Endothelial cell of umbilical vein (primary cell): ENCODE measurements around the gene STX11. TPM values are rescaled to one million over a fixed set of nuclear protein-coding genes. Genes with fewer than 3 reads are reported as not detected.
"Not testable (repeated sequence)": the region's sequence is repeated elsewhere in the genome, so short reads cannot be mapped to it uniquely, and the experiment has no call there.

ENCODE experiments used
- BruUV-seq: library from RNA; stranded (reverse); fragments of 400-500 nt; replicated peaks from 2 replicates; lab custom pipeline; 2021; lab: Mats Ljungman, UMichigan
- CTCF ChIA-PET: fragments of 300-600, 350-600 bp; sonication (Branson Sonifier 250); formaldehyde crosslinking; loops from one replicate; lab custom pipeline; 2021; ENCODE audit warnings: antibody characterized with exemption, inconsistent platforms; lab: Charles Lee
- POLR2A ChIA-PET: fragments of 300-600, 350-600 bp; sonication (Branson Sonifier 250); formaldehyde crosslinking; loops from one replicate; lab custom pipeline; 2021; ENCODE audit warnings: antibody characterized with exemption, inconsistent platforms; lab: Charles Lee
- DNase-seq: peaks from one replicate; pipeline ENCODE4 v3.0.0-alpha.2; 2011; ENCODE audit warnings: low read depth, low spot score
- FAIRE-seq: peaks from 2 replicates; lab custom pipeline; 2011; peaks lifted over from hg19 to GRCh38; lab: Jason Lieb, UNC
- H2AFZ ChIP-seq: 2 replicates; pipeline ENCODE4 v1.6.0; 2012; ENCODE audit warnings: low read depth, low read length, control low read depth, inconsistent platforms
- H3K27ac ChIP-seq: 2 replicates; pipeline ENCODE4 v1.5.1; 2011; ENCODE audit warnings: low read depth, mild to moderate bottlenecking, control low read depth, low read length, moderate library complexity; ENCODE audit not compliant: insufficient read depth
- H3K27me3 ChIP-seq, 2 experiments: 2 replicates each; pipeline versions ENCODE4 v1.6.0 to v1.6.1; 2011; ENCODE audit warnings: low read length in 2 of 2, mixed read lengths in 1 of 2; ENCODE audit not compliant: control insufficient read depth in 2 of 2, insufficient read depth in 2 of 2
- H3K36me3 ChIP-seq, 2 experiments: 2 replicates in 1 of 2; 3 replicates in 1 of 2; pipeline ENCODE4 v1.5.1; 2011; ENCODE audit warnings: low read length in 2 of 2, mild to moderate bottlenecking in 1 of 2, moderate library complexity in 1 of 2; ENCODE audit not compliant: control insufficient read depth in 2 of 2, insufficient read depth in 2 of 2; ENCODE audit errors: extremely low read depth in 1 of 2
- H3K4me1 ChIP-seq: 3 replicates; pipeline ENCODE4 v1.5.1; 2011; ENCODE audit warnings: mild to moderate bottlenecking, low read length; ENCODE audit not compliant: control insufficient read depth, insufficient read depth; ENCODE audit errors: extremely low read depth
- H3K4me2 ChIP-seq: 2 replicates; pipeline ENCODE4 v1.6.1; 2011; ENCODE audit warnings: low read length, control low read depth, mixed read lengths; ENCODE audit not compliant: insufficient read depth
- H3K4me3 ChIP-seq, 3 experiments: fragments of 200-600 bp in 1 of 3; sonication (generic), shearing (Covaris generic) in 1 of 3; replicated peaks in 1 of 3; 2 replicates each; pipeline ENCODE4 v1.5.1; 2011 to 2016; ENCODE audit warnings: control low read depth in 3 of 3, low read length in 3 of 3, mild to moderate bottlenecking in 2 of 3, inconsistent platforms in 1 of 3, low read depth in 1 of 3, moderate library complexity in 1 of 3; ENCODE audit not compliant: insufficient read depth in 1 of 3
- H3K79me2 ChIP-seq: 2 replicates; pipeline ENCODE4 v1.6.0; 2012; ENCODE audit warnings: low read length, inconsistent platforms; ENCODE audit not compliant: control insufficient read depth, insufficient read depth
- H3K9ac ChIP-seq: replicated peaks from 2 replicates; pipeline ENCODE3; 2011; ENCODE audit warnings: low read length, control low read depth; ENCODE audit not compliant: insufficient read depth; ENCODE audit errors: extremely low read depth
- H3K9me1 ChIP-seq: replicated peaks from 3 replicates; pipeline ENCODE4 v1.6.0; 2011; ENCODE audit warnings: mild to moderate bottlenecking, low read length; ENCODE audit not compliant: control insufficient read depth, insufficient read depth; ENCODE audit errors: extremely low read depth
- H3K9me3 ChIP-seq: replicated peaks from 2 replicates; pipeline ENCODE4 v1.5.1; 2012; ENCODE audit warnings: low read length, inconsistent platforms; ENCODE audit not compliant: control insufficient read depth, insufficient read depth
- H4K20me1 ChIP-seq: replicated peaks from 2 replicates; pipeline ENCODE3; 2011; ENCODE audit warnings: mild to moderate bottlenecking, low read length; ENCODE audit not compliant: control insufficient read depth, insufficient read depth; ENCODE audit errors: extremely low read depth
- EZH2 ChIP-seq: IDR thresholded peaks from 2 replicates; pipeline ENCODE4 v1.6.1; 2012; ENCODE audit warnings: borderline replicate concordance, low read depth, mild to moderate bottlenecking, moderate library complexity, low read length, inconsistent platforms; ENCODE audit not compliant: severe bottlenecking
- FOS ChIP-seq: IDR thresholded peaks from 2 replicates; pipeline ENCODE4 v1.6.1; 2011; ENCODE audit warnings: mild to moderate bottlenecking, low read length, moderate library complexity, borderline replicate concordance; ENCODE audit not compliant: insufficient read depth
- JUN ChIP-seq: IDR thresholded peaks from 2 replicates; pipeline ENCODE4 v1.6.1; 2011; ENCODE audit warnings: borderline replicate concordance, low read depth; ENCODE audit not compliant: insufficient read length, insufficient read depth
- MYC ChIP-seq: IDR thresholded peaks from one replicate; pipeline ENCODE4 v1.6.1; 2011; ENCODE audit warnings: mild to moderate bottlenecking, low read depth, low read length
- POLR2A ChIP-seq: IDR thresholded peaks from 2 replicates; pipeline ENCODE4 v1.6.1; 2012; ENCODE audit warnings: low read depth, mild to moderate bottlenecking, control low read depth, low read length
- POLR2AphosphoS5 ChIP-seq: IDR thresholded peaks from 2 replicates; pipeline ENCODE4 v1.6.1; 2012; ENCODE audit warnings: low read depth, mild to moderate bottlenecking, control low read depth, low read length, moderate library complexity; ENCODE audit not compliant: insufficient read depth
- dilution Hi-C: fragments of 300-500 bp; cut with MboI; formaldehyde crosslinking; loops from one replicate; pipeline ENCODE4 v1.15.0; 2019; ENCODE audit warnings: low sequenced_read_pairs; ENCODE audit not compliant: extremely low pct_ligation_motif_present
- intact Hi-C: fragments of 100-400 bp; cut with micrococcal nuclease; formaldehyde crosslinking; loops from one replicate; pipeline ENCODE4 v1.10.0; 2022
- polyA plus RNA-seq, 4 experiments: library from polyadenylated mRNA; depleted of rRNA in 3 of 4; stranded (reverse) in 3 of 4; unstranded in 1 of 4; fragments of >200 nt; gene quantifications; 2 replicates each; pipeline versions ENCODE4 v1.2.1 to v1.2.3, GENCODE V29; 2011 to 2012; ENCODE audit warnings: missing spikeins in 1 of 4
- total RNA-seq: library from RNA; stranded (reverse); gene quantifications from 2 replicates; pipeline ENCODE4 v1.2.3, GENCODE V29; 2021
- TF ChIP-seq, protein P1 (sequence below): IDR thresholded peaks from 2 replicates; pipeline ENCODE4 v1.6.1; 2011; ENCODE audit not compliant: insufficient read depth, insufficient read length

The STX11 gene
- total and polyA plus RNA-seq, 2 donors (not counting 3 experiments of a cell fraction or from before 2014, with no cell fraction given): 4.7 to 8.9 TPM

DNA sequence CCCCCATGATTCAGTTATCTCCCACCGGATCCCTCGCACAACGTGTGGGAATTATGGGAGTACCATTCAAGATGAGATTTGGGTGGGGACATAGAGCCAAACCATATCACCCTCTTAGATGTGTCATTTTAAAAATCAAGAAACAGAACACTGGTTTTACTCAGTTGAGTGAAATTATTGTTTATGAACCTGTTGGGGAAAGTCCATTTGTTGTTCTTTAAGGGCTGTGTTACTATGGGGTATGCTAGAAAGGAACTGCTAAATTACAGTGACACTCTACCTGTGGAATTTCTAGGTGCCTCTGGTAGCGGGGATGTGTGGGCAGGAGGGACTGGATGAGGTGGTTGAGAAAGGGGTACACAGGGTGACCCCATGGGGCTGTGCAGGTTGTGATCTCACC is 28.9 kb downstream of the STX11 start:
- no peak for TF ChIP-seq POLR2A
- TF ChIP-seq JUN: no peak
- Histone ChIP-seq H3K9me1 (no peaks in the 10 kb centered on the region), H3K4me1 (no peaks in the 10 kb centered on the region), H3K36me3 (no peaks in the 10 kb centered on the region), H2AFZ (no peak overlapping the region), H3K9me3 (no peaks in the 10 kb centered on the region), H4K20me1 (no peaks in the 10 kb centered on the region), H3K4me2 (no peak overlapping the region), H3K79me2 (no peaks in the 10 kb centered on the region), H3K27ac (no peak overlapping the region), H3K27me3 (no peaks in the 10 kb centered on the region), H3K4me3 (no peak overlapping the region), H3K9ac (no peak overlapping the region)
- intact Hi-C loops: no loop called here
- dilution Hi-C loops: no loop called here
- CTCF ChIA-PET: interaction anchor here (1.3 kb wide), 1 partner anchor 56 kb away, joined by 3 read pairs; no protein-coding TSS in a partner anchor
- no TSS peak for BruUV-seq
- DNase-seq: no peak
- no peak for FAIRE-seq
- POLR2A ChIA-PET: no interaction called here

DNA sequence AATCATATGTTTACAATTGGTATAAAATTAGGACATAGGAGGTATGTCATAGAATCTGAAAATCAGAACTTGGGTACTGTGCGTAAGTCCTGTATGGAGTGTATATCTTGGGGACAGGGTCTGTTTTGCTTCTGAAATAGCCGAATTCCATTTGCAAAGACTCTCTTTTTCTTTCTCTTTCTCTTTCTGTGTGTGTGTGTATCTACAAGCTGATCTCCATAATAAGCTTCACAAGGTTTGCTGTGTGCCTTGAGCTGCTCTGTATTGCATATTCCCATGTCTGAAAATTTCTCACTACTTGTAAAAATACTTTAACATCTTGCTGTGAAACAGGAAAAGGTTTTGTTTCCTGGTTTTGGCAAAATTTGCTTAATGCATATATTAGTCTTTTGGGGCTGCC is 29.5 kb downstream of the STX11 start:
- Histone ChIP-seq H3K4me3 (no peak overlapping the region), H3K9ac (no peak overlapping the region), H3K36me3 (no peaks in the 10 kb centered on the region), H3K79me2 (no peaks in the 10 kb centered on the region), H4K20me1 (no peaks in the 10 kb centered on the region), H3K27ac (no peak overlapping the region), H3K4me2 (no peak overlapping the region), H2AFZ (no peak overlapping the region), H3K27me3 (no peaks in the 10 kb centered on the region), H3K4me1 (no peaks in the 10 kb centered on the region), H3K9me3 (no peaks in the 10 kb centered on the region), H3K9me1 (no peaks in the 10 kb centered on the region)
- dilution Hi-C loops: no loop called here
- TF ChIP-seq EZH2 (no peak), JUN (no peak), POLR2AphosphoS5 (no peak), MYC (no peak), FOS (no peak)
- TF ChIP-seq, protein P1, sequence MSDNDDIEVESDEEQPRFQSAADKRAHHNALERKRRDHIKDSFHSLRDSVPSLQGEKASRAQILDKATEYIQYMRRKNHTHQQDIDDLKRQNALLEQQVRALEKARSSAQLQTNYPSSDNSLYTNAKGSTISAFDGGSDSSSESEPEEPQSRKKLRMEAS: no peak
- ChIA-PET CTCF (interaction anchor here (0.8 to 1.3 kb wide), 2 partner anchors 9 to 56 kb away, joined by 3 read pairs; no protein-coding TSS in a partner anchor), POLR2A (no interaction called here)
- no peak for FAIRE-seq
- no peak for DNase-seq
- no TSS peak for BruUV-seq
- intact Hi-C loops: no loop called here

DNA sequence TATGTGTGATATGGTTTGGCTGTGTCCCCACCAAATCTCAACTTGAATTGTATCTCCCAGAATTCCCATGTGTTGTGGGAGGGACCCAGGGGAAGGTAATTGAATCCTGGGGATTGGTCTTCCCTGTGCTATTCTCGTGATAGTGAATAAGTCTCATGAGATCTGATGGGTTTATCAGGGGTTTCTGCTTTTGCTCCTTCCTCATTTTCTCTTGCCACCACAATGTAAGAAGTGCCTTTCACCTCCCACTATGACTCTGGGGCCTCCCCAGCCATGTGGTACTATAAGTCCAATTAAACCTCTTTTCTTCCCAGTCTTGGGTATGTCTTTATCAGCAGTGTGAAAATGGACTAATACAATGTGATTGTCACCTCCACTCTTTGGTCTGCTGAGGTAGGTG is 30.0 kb downstream of the STX11 start:
- H2AFZ ChIP-seq, BruUV-seq, H3K4me3 ChIP-seq, intact Hi-C loops, POLR2A ChIA-PET, FAIRE-seq, H3K36me3 ChIP-seq, H3K4me2 ChIP-seq, H3K27me3 ChIP-seq, H4K20me1 ChIP-seq, H3K27ac ChIP-seq, DNase-seq, H3K9me1 ChIP-seq, H3K9ac ChIP-seq, H3K4me1 ChIP-seq, H3K79me2 ChIP-seq, dilution Hi-C loops, H3K9me3 ChIP-seq: not testable (repeated sequence)
- CTCF ChIA-PET: interaction anchor here (0.8 to 1.3 kb wide), 2 partner anchors 9 to 57 kb away, joined by 3 read pairs; no protein-coding TSS in a partner anchor
